PFSK-1 (cell line): ENCODE data around the gene NOC3L.

Experiments used
- FOXP2 ChIP-seq: optimal IDR thresholded peaks from 2 replicates; pipeline ENCODE3; 2011; ENCODE audit warnings: borderline replicate concordance, control low read depth, inconsistent platforms; ENCODE audit not compliant: insufficient read depth; ENCODE audit errors: extremely low read length, extremely low read depth
- POLR2AphosphoS5 ChIP-seq: IDR thresholded peaks from 2 replicates; pipeline ENCODE4 v1.6.1; 2012; ENCODE audit warnings: low read depth, mild to moderate bottlenecking, control low read depth, low read length, moderate library complexity
- REST ChIP-seq, 2 experiments: IDR thresholded peaks; 2 replicates each; pipeline versions ENCODE4 v1.6.1 to v1.8.0; 2011 to 2012; ENCODE audit warnings: low read depth in 2 of 2, low read length in 2 of 2, control low read depth in 1 of 2, inconsistent platforms in 1 of 2, mild to moderate bottlenecking in 1 of 2, moderate library complexity in 1 of 2; ENCODE audit not compliant: insufficient read depth in 1 of 2
- SIN3A ChIP-seq: IDR thresholded peaks from 2 replicates; pipeline ENCODE4 v1.6.1; 2012; ENCODE audit warnings: mild to moderate bottlenecking, low read length, moderate library complexity, borderline replicate concordance; ENCODE audit not compliant: insufficient read depth
- TAF1 ChIP-seq: IDR thresholded peaks from 2 replicates; pipeline ENCODE4 v1.6.1; 2012; ENCODE audit warnings: low read length, control low read depth, borderline replicate concordance; ENCODE audit not compliant: insufficient read depth

GRCh38 chr10:94328613-94329012 lies 34.1 kb downstream of the NOC3L start:
- TF ChIP-seq SIN3A = no peak
- TF ChIP-seq POLR2AphosphoS5 = no peak
- TF ChIP-seq TAF1 = no peak
- TF ChIP-seq REST (IDR thresholded peaks at IDR 0.05; ENCODE audit: insufficient read depth in 1 of 2, low read depth in 2 of 2, low read length in 2 of 2) = no peak
- TF ChIP-seq FOXP2 = no peak
